ENCODE measurements around the gene GIGYF2. TPM values are rescaled to one million over a fixed set of nuclear protein-coding genes. Genes with fewer than 3 reads are reported as not detected.
"Not testable (repeated sequence)": the region's sequence is repeated elsewhere in the genome, so short reads cannot be mapped to it uniquely, and the experiment has no call there.

The GIGYF2 gene
- polyA plus RNA-seq, 1 donor (not counting 4 experiments of a cell fraction or from before 2014, with no cell fraction given) = 35.5 TPM

DNA sequence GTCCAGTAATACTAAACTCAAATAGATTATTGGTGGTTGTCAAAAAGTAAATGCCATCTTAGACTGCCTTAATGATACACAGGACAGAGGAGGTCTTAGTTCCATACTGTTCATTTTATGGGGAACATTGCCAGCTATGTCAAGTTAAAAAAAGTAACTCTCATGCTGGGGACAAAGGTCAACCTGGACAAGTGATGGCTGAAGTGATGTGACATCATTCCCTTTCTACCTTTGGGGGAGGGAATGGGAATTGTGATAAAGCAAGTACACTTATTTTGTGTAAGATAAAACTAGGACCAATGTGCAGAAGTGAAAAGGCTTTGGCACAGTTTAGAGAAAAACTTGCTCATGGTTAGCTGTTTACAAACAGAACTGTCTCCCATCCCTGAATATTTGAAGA, 148.9 kb downstream of the GIGYF2 start:
- Histone ChIP-seq H4K20me1 (ENCODE audit: control insufficient read depth, extremely low read depth, insufficient read depth, low read length) (no peaks in the 10 kb centered on the region), H3K9ac (ENCODE audit: control insufficient read depth, extremely low read depth, insufficient read depth, low read length) (no peak overlapping the region), H3K9me1 (ENCODE audit: control insufficient read depth, extremely low read depth, insufficient read depth, low read length) (no peaks in the 10 kb centered on the region), H3K27ac (ENCODE audit: control insufficient read depth, insufficient read depth, low read length) (no peak overlapping the region), H3K79me2 (ENCODE audit: control insufficient read depth, insufficient read depth, low read length) (no peaks in the 10 kb centered on the region), H3K4me2 (ENCODE audit: control insufficient read depth, extremely low read depth, insufficient read depth, low read depth, low read length) (no peak overlapping the region), H3K4me3 (ENCODE audit: control insufficient read depth in 2 of 3, extremely low read depth in 1 of 3, insufficient read depth in 2 of 3, low read depth in 1 of 3, low read length in 3 of 3) (no peak overlapping the region), H3K4me1 (ENCODE audit: control insufficient read depth, extremely low read depth, insufficient read depth, low read length) (no peaks in the 10 kb centered on the region), H2AFZ (ENCODE audit: control insufficient read depth, low read length) (no peak overlapping the region), H3K36me3 (ENCODE audit: control insufficient read depth in 2 of 2, extremely low read depth in 1 of 2, insufficient read depth in 2 of 2, low read length in 2 of 2) (peaks cover 29 to 52% of the 10 kb centered on the region in 2 experiments), H3K9me3 (ENCODE audit: control insufficient read depth, low read depth, low read length) (no peaks in the 10 kb centered on the region), H3K27me3 (ENCODE audit: control insufficient read depth, extremely low read depth, insufficient read depth, low read length) (no peaks in the 10 kb centered on the region)
- dilution Hi-C loops (cut with MboI; ENCODE audit: extremely low pct_ligation_motif_present, low sequenced_read_pairs) = no loop called here
- FAIRE-seq (no peak), DNase-seq (ENCODE audit: low read depth, low spot score) (no peak)
- TF ChIP-seq, protein P1, sequence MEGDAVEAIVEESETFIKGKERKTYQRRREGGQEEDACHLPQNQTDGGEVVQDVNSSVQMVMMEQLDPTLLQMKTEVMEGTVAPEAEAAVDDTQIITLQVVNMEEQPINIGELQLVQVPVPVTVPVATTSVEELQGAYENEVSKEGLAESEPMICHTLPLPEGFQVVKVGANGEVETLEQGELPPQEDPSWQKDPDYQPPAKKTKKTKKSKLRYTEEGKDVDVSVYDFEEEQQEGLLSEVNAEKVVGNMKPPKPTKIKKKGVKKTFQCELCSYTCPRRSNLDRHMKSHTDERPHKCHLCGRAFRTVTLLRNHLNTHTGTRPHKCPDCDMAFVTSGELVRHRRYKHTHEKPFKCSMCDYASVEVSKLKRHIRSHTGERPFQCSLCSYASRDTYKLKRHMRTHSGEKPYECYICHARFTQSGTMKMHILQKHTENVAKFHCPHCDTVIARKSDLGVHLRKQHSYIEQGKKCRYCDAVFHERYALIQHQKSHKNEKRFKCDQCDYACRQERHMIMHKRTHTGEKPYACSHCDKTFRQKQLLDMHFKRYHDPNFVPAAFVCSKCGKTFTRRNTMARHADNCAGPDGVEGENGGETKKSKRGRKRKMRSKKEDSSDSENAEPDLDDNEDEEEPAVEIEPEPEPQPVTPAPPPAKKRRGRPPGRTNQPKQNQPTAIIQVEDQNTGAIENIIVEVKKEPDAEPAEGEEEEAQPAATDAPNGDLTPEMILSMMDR (optimal IDR thresholded peaks at IDR 0.05 in 1 of 3, IDR thresholded peaks at IDR 0.05 in 1 of 3, conservative IDR thresholded peaks at IDR 0.05 in 1 of 3; ENCODE audit: extremely low read depth in 1 of 3, insufficient read depth in 2 of 3, low read length in 3 of 3) = no peak
- TF ChIP-seq EZH2 (IDR thresholded peaks at IDR 0.05; ENCODE audit: low read length) = no peak

DNA sequence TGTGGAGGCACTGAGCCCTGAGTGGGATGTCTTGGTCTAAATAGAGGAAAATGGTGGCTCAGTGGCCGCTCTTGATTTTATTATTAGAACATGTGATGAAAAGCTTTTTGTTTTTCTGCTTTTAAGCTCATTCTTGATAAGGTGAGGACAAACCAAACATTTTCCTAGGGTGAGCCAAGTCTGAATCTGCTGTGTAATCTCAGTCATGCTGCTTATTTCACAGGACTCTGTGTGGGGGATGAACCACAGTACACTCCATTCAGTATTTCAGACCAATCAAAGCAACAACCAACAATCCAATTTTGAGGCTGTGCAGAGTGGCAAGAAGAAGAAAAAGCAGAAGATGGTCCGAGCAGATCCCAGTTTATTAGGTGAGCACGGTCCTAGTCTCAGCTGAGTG, 152.9 kb downstream of the GIGYF2 start:
- Histone ChIP-seq H2AFZ (ENCODE audit: control insufficient read depth, low read length) (no peak overlapping the region), H3K36me3 (ENCODE audit: control insufficient read depth in 2 of 2, extremely low read depth in 1 of 2, insufficient read depth in 2 of 2, low read length in 2 of 2) (peaks cover 26 to 42% of the 10 kb centered on the region in 2 experiments), H3K9me1 (ENCODE audit: control insufficient read depth, extremely low read depth, insufficient read depth, low read length) (no peaks in the 10 kb centered on the region), H4K20me1 (ENCODE audit: control insufficient read depth, extremely low read depth, insufficient read depth, low read length) (no peaks in the 10 kb centered on the region), H3K9ac (ENCODE audit: control insufficient read depth, extremely low read depth, insufficient read depth, low read length) (no peak overlapping the region), H3K27me3 (ENCODE audit: control insufficient read depth, extremely low read depth, insufficient read depth, low read length) (no peaks in the 10 kb centered on the region), H3K4me3 (ENCODE audit: control insufficient read depth in 2 of 3, extremely low read depth in 1 of 3, insufficient read depth in 2 of 3, low read depth in 1 of 3, low read length in 3 of 3) (no peak overlapping the region), H3K4me1 (ENCODE audit: control insufficient read depth, extremely low read depth, insufficient read depth, low read length) (peaks cover 8% of the 10 kb centered on the region), H3K79me2 (ENCODE audit: control insufficient read depth, insufficient read depth, low read length) (no peaks in the 10 kb centered on the region), H3K27ac (ENCODE audit: control insufficient read depth, insufficient read depth, low read length) (no peak overlapping the region), H3K9me3 (ENCODE audit: control insufficient read depth, low read depth, low read length) (no peaks in the 10 kb centered on the region), H3K4me2 (ENCODE audit: control insufficient read depth, extremely low read depth, insufficient read depth, low read depth, low read length) (no peak overlapping the region)
- FAIRE-seq (no peak), DNase-seq (ENCODE audit: low read depth, low spot score) (no peak)
- TF ChIP-seq EZH2 (IDR thresholded peaks at IDR 0.05; ENCODE audit: low read length) = no peak
- TF ChIP-seq, protein P1 (optimal IDR thresholded peaks at IDR 0.05 in 1 of 3, IDR thresholded peaks at IDR 0.05 in 1 of 3, conservative IDR thresholded peaks at IDR 0.05 in 1 of 3; ENCODE audit: extremely low read depth in 1 of 3, insufficient read depth in 2 of 3, low read length in 3 of 3) = no peak
- dilution Hi-C loops (cut with MboI; ENCODE audit: extremely low pct_ligation_motif_present, low sequenced_read_pairs) = loop anchor here (25.0 kb wide), 1 partner anchor 387 kb away; no protein-coding TSS in a partner anchor

DNA sequence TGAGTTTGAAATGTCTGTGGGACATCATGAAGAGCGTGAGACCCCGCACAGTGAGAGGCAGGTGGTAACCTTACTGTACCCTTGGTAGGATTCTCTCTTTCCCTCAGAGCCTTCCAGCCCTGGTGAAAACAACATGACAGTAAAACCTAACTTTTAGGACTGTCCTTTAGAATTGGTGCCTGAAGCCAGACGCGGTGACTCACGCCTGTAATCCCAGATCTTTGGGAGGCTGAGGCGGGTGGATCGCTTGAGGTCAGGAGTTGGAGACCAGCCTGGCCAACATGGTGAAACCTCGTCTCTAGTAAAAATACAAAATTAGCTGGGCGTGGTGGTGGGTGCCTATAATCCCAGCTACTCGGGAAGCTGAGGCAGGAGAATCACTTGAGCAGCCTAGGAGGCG, 154.9 kb downstream of the GIGYF2 start:
- H3K36me3 ChIP-seq (ENCODE audit: control insufficient read depth in 2 of 2, extremely low read depth in 1 of 2, insufficient read depth in 2 of 2, low read length in 2 of 2) = peaks cover 23 to 37% of the 10 kb centered on the region in 2 experiments
- not testable (repeated sequence) for H3K9ac ChIP-seq (ENCODE audit: control insufficient read depth, extremely low read depth, insufficient read depth, low read length); H3K9me3 ChIP-seq (ENCODE audit: control insufficient read depth, low read depth, low read length); H2AFZ ChIP-seq (ENCODE audit: control insufficient read depth, low read length); H3K79me2 ChIP-seq (ENCODE audit: control insufficient read depth, insufficient read depth, low read length); H3K4me2 ChIP-seq (ENCODE audit: control insufficient read depth, extremely low read depth, insufficient read depth, low read depth, low read length); H3K4me1 ChIP-seq (ENCODE audit: control insufficient read depth, extremely low read depth, insufficient read depth, low read length); H3K27ac ChIP-seq (ENCODE audit: control insufficient read depth, insufficient read depth, low read length); H3K9me1 ChIP-seq (ENCODE audit: control insufficient read depth, extremely low read depth, insufficient read depth, low read length); H4K20me1 ChIP-seq (ENCODE audit: control insufficient read depth, extremely low read depth, insufficient read depth, low read length); H3K27me3 ChIP-seq (ENCODE audit: control insufficient read depth, extremely low read depth, insufficient read depth, low read length); FAIRE-seq; DNase-seq (ENCODE audit: low read depth, low spot score); H3K4me3 ChIP-seq (ENCODE audit: control insufficient read depth in 2 of 3, extremely low read depth in 1 of 3, insufficient read depth in 2 of 3, low read depth in 1 of 3, low read length in 3 of 3)
- dilution Hi-C loops (cut with MboI; ENCODE audit: extremely low pct_ligation_motif_present, low sequenced_read_pairs) = loop anchor here (25.0 kb wide), 1 partner anchor 385 kb away; no protein-coding TSS in a partner anchor
